ENCODE results near the gene ITGB4.

DNA sequence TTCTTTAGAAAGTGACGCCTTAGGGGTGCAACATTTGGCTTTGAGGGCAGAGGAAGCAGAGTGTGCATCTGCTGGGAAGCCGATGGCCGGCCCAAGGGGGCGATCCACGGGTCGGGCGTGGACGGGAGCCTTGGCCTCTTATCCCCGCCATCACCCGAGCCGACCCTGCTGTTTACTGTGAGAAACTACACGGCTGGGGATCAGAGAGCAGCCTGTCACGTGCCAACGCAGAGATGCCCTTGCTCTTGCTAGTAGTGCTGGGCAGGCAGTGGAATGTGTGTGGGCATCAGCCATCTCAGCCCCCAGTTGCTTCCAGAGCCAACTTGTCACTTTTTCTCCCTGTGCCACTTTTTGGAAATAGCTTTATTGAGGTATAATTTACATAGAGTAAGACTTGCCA lies 26.7 kb upstream of the ITGB4 start:
- TF ChIP-seq, protein P1, sequence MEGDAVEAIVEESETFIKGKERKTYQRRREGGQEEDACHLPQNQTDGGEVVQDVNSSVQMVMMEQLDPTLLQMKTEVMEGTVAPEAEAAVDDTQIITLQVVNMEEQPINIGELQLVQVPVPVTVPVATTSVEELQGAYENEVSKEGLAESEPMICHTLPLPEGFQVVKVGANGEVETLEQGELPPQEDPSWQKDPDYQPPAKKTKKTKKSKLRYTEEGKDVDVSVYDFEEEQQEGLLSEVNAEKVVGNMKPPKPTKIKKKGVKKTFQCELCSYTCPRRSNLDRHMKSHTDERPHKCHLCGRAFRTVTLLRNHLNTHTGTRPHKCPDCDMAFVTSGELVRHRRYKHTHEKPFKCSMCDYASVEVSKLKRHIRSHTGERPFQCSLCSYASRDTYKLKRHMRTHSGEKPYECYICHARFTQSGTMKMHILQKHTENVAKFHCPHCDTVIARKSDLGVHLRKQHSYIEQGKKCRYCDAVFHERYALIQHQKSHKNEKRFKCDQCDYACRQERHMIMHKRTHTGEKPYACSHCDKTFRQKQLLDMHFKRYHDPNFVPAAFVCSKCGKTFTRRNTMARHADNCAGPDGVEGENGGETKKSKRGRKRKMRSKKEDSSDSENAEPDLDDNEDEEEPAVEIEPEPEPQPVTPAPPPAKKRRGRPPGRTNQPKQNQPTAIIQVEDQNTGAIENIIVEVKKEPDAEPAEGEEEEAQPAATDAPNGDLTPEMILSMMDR (IDR thresholded peaks at IDR 0.05): peak; percentile 18
- TF ChIP-seq EZH2phosphoT487 (IDR thresholded peaks at IDR 0.05): no peak

Data from neural progenitor cell (in vitro differentiated cells).